ENCODE data around the gene EXOC1L. TPM values are rescaled to one million over a fixed set of nuclear protein-coding genes. Genes with fewer than 3 reads are reported as not detected.

Gene EXOC1L
- total RNA-seq, 1 experiment from 2014 or later: not detected

GRCh38 chr4:55871299-55871800, 51.8 kb downstream of the EXOC1L start:
- CTCF ChIA-PET: interaction anchor here (0.6 kb wide), 1 partner anchor 493 kb away, joined by 3 read pairs; no protein-coding TSS in a partner anchor
- BruUV-seq (replicated peaks): no TSS peak
- TF ChIP-seq, protein P1, sequence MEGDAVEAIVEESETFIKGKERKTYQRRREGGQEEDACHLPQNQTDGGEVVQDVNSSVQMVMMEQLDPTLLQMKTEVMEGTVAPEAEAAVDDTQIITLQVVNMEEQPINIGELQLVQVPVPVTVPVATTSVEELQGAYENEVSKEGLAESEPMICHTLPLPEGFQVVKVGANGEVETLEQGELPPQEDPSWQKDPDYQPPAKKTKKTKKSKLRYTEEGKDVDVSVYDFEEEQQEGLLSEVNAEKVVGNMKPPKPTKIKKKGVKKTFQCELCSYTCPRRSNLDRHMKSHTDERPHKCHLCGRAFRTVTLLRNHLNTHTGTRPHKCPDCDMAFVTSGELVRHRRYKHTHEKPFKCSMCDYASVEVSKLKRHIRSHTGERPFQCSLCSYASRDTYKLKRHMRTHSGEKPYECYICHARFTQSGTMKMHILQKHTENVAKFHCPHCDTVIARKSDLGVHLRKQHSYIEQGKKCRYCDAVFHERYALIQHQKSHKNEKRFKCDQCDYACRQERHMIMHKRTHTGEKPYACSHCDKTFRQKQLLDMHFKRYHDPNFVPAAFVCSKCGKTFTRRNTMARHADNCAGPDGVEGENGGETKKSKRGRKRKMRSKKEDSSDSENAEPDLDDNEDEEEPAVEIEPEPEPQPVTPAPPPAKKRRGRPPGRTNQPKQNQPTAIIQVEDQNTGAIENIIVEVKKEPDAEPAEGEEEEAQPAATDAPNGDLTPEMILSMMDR (IDR thresholded peaks at IDR 0.05; ENCODE audit: unreplicated experiment): no peak

GRCh38 chr4:55874831-55875230, 55.2 kb downstream of the EXOC1L start:
- Mint-ChIP-seq H3K27me3 (ENCODE audit: insufficient read depth, unreplicated experiment) (no peaks in the 10 kb centered on the region), H3K36me3 (ENCODE audit: insufficient read depth, unreplicated experiment) (peaks cover 46% of the 10 kb centered on the region), H3K27ac (ENCODE audit: low read depth, unreplicated experiment) (no peak overlapping the region), H3K9me3 (ENCODE audit: unreplicated experiment) (no peaks in the 10 kb centered on the region), H3K4me3 (ENCODE audit: unreplicated experiment) (no peak overlapping the region), H3K4me1 (ENCODE audit: insufficient read depth, unreplicated experiment) (no peaks in the 10 kb centered on the region)
- ChIA-PET CTCF (interaction anchor here (0.6 to 0.7 kb wide), 3 partner anchors 13 to 356 kb away, joined by 3 to 4 read pairs (median 4); no protein-coding TSS in a partner anchor), POLR2A (interaction anchor here (1.1 kb wide), 1 partner anchor 9 kb away, joined by 5 read pairs; no protein-coding TSS in a partner anchor)
- no peak for DNase-seq (ENCODE audit: unreplicated experiment)
- intact Hi-C loops (cut with micrococcal nuclease): no loop called here
- no TSS peak for BruUV-seq (replicated peaks)
- TF ChIP-seq, protein P1 (IDR thresholded peaks at IDR 0.05; ENCODE audit: unreplicated experiment): no peak

More at GRCh38 chr4:55871299-55871800, 51.8 kb downstream of the EXOC1L start:
- H3K27me3 Mint-ChIP-seq (ENCODE audit: insufficient read depth, unreplicated experiment): no peaks in the 10 kb centered on the region
- no peak for DNase-seq (ENCODE audit: unreplicated experiment)
- intact Hi-C loops (cut with micrococcal nuclease): no loop called here
- no peak overlapping the region for H3K4me3 Mint-ChIP-seq (ENCODE audit: unreplicated experiment)
- no peaks in the 10 kb centered on the region for H3K9me3 Mint-ChIP-seq (ENCODE audit: unreplicated experiment)
- peaks cover 10% of the 10 kb centered on the region for H3K4me1 Mint-ChIP-seq (ENCODE audit: insufficient read depth, unreplicated experiment)
- H3K27ac Mint-ChIP-seq (ENCODE audit: low read depth, unreplicated experiment): peak overlapping the region; percentile 19
- peaks cover 49% of the 10 kb centered on the region for H3K36me3 Mint-ChIP-seq (ENCODE audit: insufficient read depth, unreplicated experiment)
- POLR2A ChIA-PET: interaction anchor here (0.6 kb wide), 1 partner anchor 250 kb away, joined by 3 read pairs; no protein-coding TSS in a partner anchor

DNA sequence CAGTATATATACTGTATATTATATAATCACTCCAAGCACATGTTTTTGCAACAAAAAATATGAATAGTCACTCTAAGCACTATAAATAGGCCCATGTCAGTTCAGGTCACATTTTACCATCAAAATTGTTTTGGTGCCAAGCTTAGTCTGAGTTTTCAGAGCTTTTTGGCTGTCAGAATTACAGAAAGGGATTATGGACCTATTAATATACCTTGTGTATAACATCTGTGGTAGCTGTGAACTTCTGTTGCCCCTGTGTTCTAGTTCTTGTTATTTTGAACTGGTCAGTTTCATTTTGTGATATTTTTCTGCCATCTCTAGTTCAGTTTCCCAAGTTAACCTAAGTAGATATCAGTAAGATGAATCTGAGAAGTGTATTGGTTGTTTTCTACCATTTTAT, 56.8 kb downstream of the EXOC1L start:
- H3K4me1 Mint-ChIP-seq (ENCODE audit: insufficient read depth, unreplicated experiment): no peaks in the 10 kb centered on the region
- TF ChIP-seq, protein P1 (IDR thresholded peaks at IDR 0.05; ENCODE audit: unreplicated experiment): no peak
- intact Hi-C loops (cut with micrococcal nuclease): no loop called here
- no peaks in the 10 kb centered on the region for H3K27me3 Mint-ChIP-seq (ENCODE audit: insufficient read depth, unreplicated experiment)
- DNase-seq (ENCODE audit: unreplicated experiment): no peak
- BruUV-seq (replicated peaks): no TSS peak
- no peak overlapping the region for H3K27ac Mint-ChIP-seq (ENCODE audit: low read depth, unreplicated experiment)
- H3K36me3 Mint-ChIP-seq (ENCODE audit: insufficient read depth, unreplicated experiment): peaks cover 41% of the 10 kb centered on the region
- CTCF ChIA-PET: interaction anchor here (0.7 kb wide), 1 partner anchor 9 kb away, joined by 3 read pairs; no protein-coding TSS in a partner anchor
- H3K4me3 Mint-ChIP-seq (ENCODE audit: unreplicated experiment): no peak overlapping the region
- no peaks in the 10 kb centered on the region for H3K9me3 Mint-ChIP-seq (ENCODE audit: unreplicated experiment)
- POLR2A ChIA-PET: interaction anchor here (1.5 kb wide), 1 partner anchor 24 kb away, joined by 3 read pairs; no protein-coding TSS in a partner anchor

DNA sequence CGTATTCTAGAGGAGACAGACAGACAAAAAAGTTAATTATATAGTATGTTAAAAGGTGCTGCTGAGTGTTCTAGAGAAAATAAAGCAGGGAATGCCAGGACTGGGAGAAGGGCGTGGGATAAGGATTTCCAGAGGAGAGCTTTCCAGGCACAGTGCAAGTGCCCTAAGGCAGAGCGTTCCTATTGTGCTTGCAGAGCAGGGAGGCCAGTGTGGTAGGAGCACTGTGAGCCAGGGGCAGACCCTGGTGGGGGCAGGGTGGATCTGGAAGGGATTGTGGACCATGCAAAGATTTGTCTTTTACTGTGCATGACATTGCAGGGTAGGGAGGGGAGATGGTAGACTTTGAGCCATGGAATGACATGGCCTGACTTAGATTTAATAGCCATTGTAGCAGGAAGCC, 59.6 kb downstream of the EXOC1L start:
- Mint-ChIP-seq H3K4me1 (ENCODE audit: insufficient read depth, unreplicated experiment) (no peaks in the 10 kb centered on the region), H3K36me3 (ENCODE audit: insufficient read depth, unreplicated experiment) (peaks cover 46% of the 10 kb centered on the region), H3K27ac (ENCODE audit: low read depth, unreplicated experiment) (no peak overlapping the region), H3K9me3 (ENCODE audit: unreplicated experiment) (no peaks in the 10 kb centered on the region), H3K4me3 (ENCODE audit: unreplicated experiment) (no peak overlapping the region), H3K27me3 (ENCODE audit: insufficient read depth, unreplicated experiment) (no peaks in the 10 kb centered on the region)
- no TSS peak for BruUV-seq (replicated peaks)
- TF ChIP-seq, protein P1 (IDR thresholded peaks at IDR 0.05; ENCODE audit: unreplicated experiment): no peak
- intact Hi-C loops (cut with micrococcal nuclease): no loop called here
- no peak for DNase-seq (ENCODE audit: unreplicated experiment)
- ChIA-PET CTCF (interaction anchor here (1.1 kb wide), 1 partner anchor 533 kb away, joined by 5 read pairs; the partner anchor contains the start of gene SRD5A3), POLR2A (interaction anchor here (0.7 kb wide), 1 partner anchor 14 kb away, joined by 3 read pairs; no protein-coding TSS in a partner anchor)

Measured in MCF 10A (cell line).